IMR-90 (cell line): ENCODE data around the gene IFI30. TPM values are rescaled to one million over a fixed set of nuclear protein-coding genes. Genes with fewer than 3 reads are reported as not detected.

Experiments
- ATAC-seq: fragments of 200-7000 bp; cut with Tn5 transposase; 2 replicates; pipeline ENCODE4 v1.9.1; 2020; ENCODE audit warnings: low read depth, mild to moderate bottlenecking, moderate library complexity
- BruUV-seq: library from RNA; stranded (reverse); fragments of 400-500 nt; replicated peaks from 2 replicates; lab custom pipeline; 2021; lab: Mats Ljungman, UMichigan
- CTCF ChIA-PET: fragments of 300-600 bp; formaldehyde crosslinking; extraction: SDS; loops from one replicate; lab custom pipeline; 2021; ENCODE audit warnings: antibody characterized with exemption; lab: Yijun Ruan, JAX
- POLR2A ChIA-PET: fragments of 300-600 bp; sonication (Branson Sonifier 250); formaldehyde crosslinking; loops from one replicate; lab custom pipeline; 2022; ENCODE audit warnings: antibody characterized with exemption; ENCODE audit not compliant: unreplicated experiment; lab: Charles Lee
- DNase-seq: peaks from one replicate; pipeline ENCODE4 v3.0.0; 2013
- H2AFZ ChIP-seq: replicated peaks from 2 replicates; pipeline ENCODE3; 2013; ENCODE audit warnings: low read length, mild to moderate bottlenecking; ENCODE audit not compliant: poor library complexity
- H2AK5ac ChIP-seq: 2 replicates; pipeline ENCODE4 v1.6.1; 2013; ENCODE audit warnings: low read depth, low read length, inconsistent platforms
- H2AK9ac ChIP-seq: replicated peaks from 2 replicates; pipeline ENCODE3; 2013; ENCODE audit warnings: mild to moderate bottlenecking, low read depth, low read length, moderate library complexity; ENCODE audit not compliant: poor library complexity
- H2BK120ac ChIP-seq: 2 replicates; pipeline ENCODE4 v1.6.1; 2013; ENCODE audit warnings: low read depth, low read length, inconsistent platforms
- H2BK15ac ChIP-seq: 3 replicates; pipeline ENCODE4 v1.6.1; 2013; ENCODE audit warnings: low read depth, low read length, inconsistent platforms
- H2BK20ac ChIP-seq: 2 replicates; pipeline ENCODE4 v1.6.1; 2013; ENCODE audit warnings: low read depth, mild to moderate bottlenecking, inconsistent platforms, low read length, moderate library complexity
- H2BK5ac ChIP-seq: 2 replicates; pipeline ENCODE4 v1.6.1; 2013; ENCODE audit warnings: mild to moderate bottlenecking, low read depth, low read length, inconsistent platforms; ENCODE audit not compliant: poor library complexity, severe bottlenecking
- H3K14ac ChIP-seq: replicated peaks from 2 replicates; pipeline ENCODE4 v1.6.1; 2013; ENCODE audit warnings: low read depth, low read length, inconsistent platforms
- H3K18ac ChIP-seq: 2 replicates; pipeline ENCODE4 v1.6.1; 2013; ENCODE audit warnings: low read depth, low read length, control low read depth
- H3K23ac ChIP-seq: 2 replicates; pipeline ENCODE4 v1.6.1; 2013; ENCODE audit warnings: low read depth, low read length, inconsistent platforms
- H3K27ac ChIP-seq: 2 replicates; pipeline ENCODE4 v1.5.1; 2013; ENCODE audit warnings: mild to moderate bottlenecking, control low read depth, low read length; ENCODE audit not compliant: insufficient read depth
- H3K27me3 ChIP-seq: 2 replicates; pipeline ENCODE4 v1.6.1; 2013; ENCODE audit warnings: low read length; ENCODE audit not compliant: control insufficient read depth, insufficient read depth
- H3K36me3 ChIP-seq: 2 replicates; pipeline ENCODE4 v1.6.1; 2013; ENCODE audit warnings: low read length, mixed read lengths; ENCODE audit not compliant: control insufficient read depth, insufficient read depth
- H3K4ac ChIP-seq: 2 replicates; pipeline ENCODE4 v1.6.1; 2013; ENCODE audit warnings: low read depth, low read length, inconsistent platforms
- H3K4me1 ChIP-seq: 2 replicates; pipeline ENCODE4 v1.6.1; 2013; ENCODE audit warnings: low read length, mixed read lengths; ENCODE audit not compliant: control insufficient read depth, insufficient read depth
- H3K4me2 ChIP-seq: 2 replicates; pipeline ENCODE4 v1.6.1; 2013; ENCODE audit warnings: low read depth, mild to moderate bottlenecking, control low read depth, low read length, moderate library complexity
- H3K4me3 ChIP-seq: 2 replicates; pipeline ENCODE4 v1.5.1; 2013; ENCODE audit warnings: low read depth, mild to moderate bottlenecking, control low read depth, low read length, moderate library complexity; ENCODE audit not compliant: insufficient read depth
- H3K56ac ChIP-seq: 2 replicates; pipeline ENCODE4 v1.6.1; 2013; ENCODE audit warnings: low read length, inconsistent platforms; ENCODE audit not compliant: insufficient read depth; ENCODE audit errors: extremely low read depth
- H3K79me1 ChIP-seq, 2 experiments: 2 replicates each; pipeline ENCODE4 v1.6.1; 2013; ENCODE audit warnings: low read length in 2 of 2, inconsistent platforms in 1 of 2, low read depth in 1 of 2
- H3K9ac ChIP-seq: 2 replicates; pipeline ENCODE4 v1.6.1; 2013; ENCODE audit warnings: low read depth, low read length, control low read depth
- H3K9me1 ChIP-seq: 2 replicates; pipeline ENCODE4 v1.6.1; 2013; ENCODE audit warnings: low read length, inconsistent platforms; ENCODE audit not compliant: insufficient read depth
- H3K9me3 ChIP-seq: 2 replicates; pipeline ENCODE4 v1.6.1; 2013; ENCODE audit warnings: low read length; ENCODE audit not compliant: control insufficient read depth, insufficient read depth
- H4K20me1 ChIP-seq: 2 replicates; pipeline ENCODE4 v1.6.1; 2013; ENCODE audit warnings: low read length, inconsistent platforms; ENCODE audit not compliant: insufficient read depth
- H4K5ac ChIP-seq: 2 replicates; pipeline ENCODE4 v1.6.1; 2013; ENCODE audit warnings: mild to moderate bottlenecking, low read depth, low read length, control low read depth
- H4K8ac ChIP-seq, 2 experiments: 2 replicates each; pipeline ENCODE4 v1.6.1; 2013; ENCODE audit warnings: low read depth in 2 of 2, low read length in 2 of 2, control low read depth in 1 of 2, inconsistent platforms in 1 of 2
- H4K91ac ChIP-seq: 2 replicates; pipeline ENCODE4 v1.6.1; 2013; ENCODE audit warnings: low read depth, low read length, inconsistent platforms; ENCODE audit not compliant: insufficient read depth
- CHD1 ChIP-seq: IDR thresholded peaks from 2 replicates; pipeline ENCODE4 v1.6.1; 2012; ENCODE audit warnings: low read depth, low read length, improper control_type of control experiment
- NFE2L2 ChIP-seq: fragments of 150-350 bp; IDR thresholded peaks from 2 replicates; pipeline ENCODE4 v1.6.1; 2016; ENCODE audit warnings: low read depth, mild to moderate bottlenecking, low read length
- WGBS, 2 experiments: methylation state at CpG; one replicate each; pipeline versions ENCODE4 v1.1.5 to v1.1.7; 2013; ENCODE audit warnings: missing lambda C conversion rate in 2 of 2; ENCODE audit not compliant: insufficient read length in 1 of 2; ENCODE audit errors: extremely low coverage in 2 of 2; 5-methylcytosine and 5-hydroxymethylcytosine counted together
- dilution Hi-C: fragments of 300-500 bp; cut with HindIII; formaldehyde crosslinking; loops from one replicate; pipeline ENCODE4 v1.14.3; 2018; ENCODE audit warnings: low sequenced_read_pairs; ENCODE audit not compliant: unreplicated experiment
- in situ Hi-C: fragments of 300-500 bp; cut with MboI; formaldehyde crosslinking; loops from 3 replicates; pipeline ENCODE4 v1.14.3; 2019; ENCODE audit warnings: low sequenced_read_pairs, inconsistent platforms, mixed read lengths
- intact Hi-C: fragments of 100-400 bp; cut with micrococcal nuclease; formaldehyde crosslinking; loops from 2 replicates; pipeline ENCODE4 v1.10.0; 2022
- polyA plus RNA-seq, 3 experiments: library from polyadenylated mRNA; depleted of rRNA; stranded (reverse); fragments of >200 nt; gene quantifications; 2 replicates each; pipeline ENCODE4 v1.2.3, GENCODE V29; 2012; ENCODE audit warnings: low replicate concordance in 1 of 3
- total RNA-seq: library from RNA; depleted of rRNA; stranded (reverse); fragments of >200 nt; gene quantifications from 2 replicates; pipeline ENCODE4 v1.2.3, GENCODE V29; 2012

IFI30 gene
- total and polyA plus RNA-seq, 2 of the 4 experiments (the other 2 are of a cell fraction): 2.3 TPM

- intact Hi-C loops (no loop called here), in situ Hi-C loops (no loop called here), dilution Hi-C loops (no loop called here)
- H4K8ac ChIP-seq: no peak overlapping the region
- no peaks in the 10 kb centered on the region for H4K20me1 ChIP-seq
- H3K23ac ChIP-seq: no peak overlapping the region
- H3K4me3 ChIP-seq: no peak overlapping the region
- H3K4me2 ChIP-seq: no peak overlapping the region
- H2BK120ac ChIP-seq: no peak overlapping the region
- no peak overlapping the region for H3K14ac ChIP-seq
- no peak overlapping the region for H3K18ac ChIP-seq
- no peaks in the 10 kb centered on the region for H3K9me3 ChIP-seq
- no peaks in the 10 kb centered on the region for H3K36me3 ChIP-seq
- H2BK20ac ChIP-seq: no peak overlapping the region
- ChIA-PET POLR2A (interaction anchor here (0.6 kb wide), 1 partner anchor 61 kb away, joined by 4 read pairs; the partner anchor contains the start of gene JUND), CTCF (interaction anchor here (0.7 kb wide), 1 partner anchor 12 kb away, joined by 3 read pairs; no protein-coding TSS in a partner anchor)
- peaks cover 5% of the 10 kb centered on the region for H3K4me1 ChIP-seq
- no CpG with 5 or more reads among the region's 33 CpGs for WGBS, 2 experiments
- DNase-seq (no peak), ATAC-seq (no peak)
- no peak overlapping the region for H2BK5ac ChIP-seq
- BruUV-seq: no TSS peak
- H3K9me1 ChIP-seq: peaks cover 5% of the 10 kb centered on the region; the same call in 1 of the 2 replicates
- H4K5ac ChIP-seq: no peak overlapping the region
- no peak overlapping the region for H2AK9ac ChIP-seq
- H4K91ac ChIP-seq: no peak overlapping the region
- H2AFZ ChIP-seq: peak overlapping the region; percentile 6
- TF ChIP-seq CHD1 (no peak), NFE2L2 (no peak)
- no peak overlapping the region for H3K9ac ChIP-seq
- H2AK5ac ChIP-seq: no peak overlapping the region
- no peak overlapping the region for H3K56ac ChIP-seq
- H3K27ac ChIP-seq: no peak overlapping the region
- H3K79me1 ChIP-seq: no peaks in the 10 kb centered on the region
- H3K4ac ChIP-seq: no peak overlapping the region
- no peak overlapping the region for H2BK15ac ChIP-seq
- H3K27me3 ChIP-seq: no peaks in the 10 kb centered on the region; the same call in 1 of the 2 replicates
Observed at GRCh38 chr19:18220632-18221275, 47.1 kb downstream of the IFI30 start.
